ENCODE results near the gene GALM. TPM values are rescaled to one million over a fixed set of nuclear protein-coding genes. Genes with fewer than 3 reads are reported as not detected.

GALM gene
- total RNA-seq = 51.0 and 54.2 TPM in 2 replicates

- intact Hi-C loops (cut with micrococcal nuclease) = loop anchor here (2.0 to 5.0 kb wide), 3 partner anchors 36 to 589 kb away; partner anchors contain the start of genes CYP1B1 and SRSF7
Observed at GRCh38 chr2:38665854-38666555, at the start of gene GALM. Gene GALM, plus strand, starts transcription at chr2:38666114. Its CDS starts 48 bp downstream, at chr2:38666162.

GRCh38 chr2:38617301-38617700 lies 48.6 kb upstream of the GALM start:
- intact Hi-C loops (cut with micrococcal nuclease) = no loop called here

GRCh38 chr2:38619458-38620164 lies 46.3 kb upstream of the GALM start:
- intact Hi-C loops (cut with micrococcal nuclease) = no loop called here

- intact Hi-C loops (cut with micrococcal nuclease) = no loop called here
Observed at GRCh38 chr2:38620282-38620977, 45.5 kb upstream of the GALM start.

GRCh38 chr2:38621018-38621417 lies 44.9 kb upstream of the GALM start:
- intact Hi-C loops (cut with micrococcal nuclease) = no loop called here

GRCh38 chr2:38622210-38622609 lies 43.7 kb upstream of the GALM start:
- intact Hi-C loops (cut with micrococcal nuclease) = no loop called here

- intact Hi-C loops (cut with micrococcal nuclease) = loop anchor here (2.0 kb wide), 2 partner anchors 16 to 36 kb away; no protein-coding TSS in a partner anchor
Observed at GRCh38 chr2:38626326-38627035, 39.4 kb upstream of the GALM start.

GRCh38 chr2:38627391-38627790 lies 38.5 kb upstream of the GALM start:
- intact Hi-C loops (cut with micrococcal nuclease) = loop anchor here (2.0 kb wide), 2 partner anchors 15 to 35 kb away; no protein-coding TSS in a partner anchor

- intact Hi-C loops (cut with micrococcal nuclease) = no loop called here
Observed at GRCh38 chr2:38629684-38630083, 36.2 kb upstream of the GALM start.

GRCh38 chr2:38631976-38632375 lies 33.9 kb upstream of the GALM start:
- intact Hi-C loops (cut with micrococcal nuclease) = no loop called here

GRCh38 chr2:38632980-38633379 lies 32.9 kb upstream of the GALM start:
- intact Hi-C loops (cut with micrococcal nuclease) = no loop called here

GRCh38 chr2:38633895-38634294 lies 32.0 kb upstream of the GALM start:
- intact Hi-C loops (cut with micrococcal nuclease) = loop anchor here (2.0 kb wide), 2 partner anchors 19 to 31 kb away; partner anchors contain the start of gene HNRNPLL

- intact Hi-C loops (cut with micrococcal nuclease) = loop anchor here (2.0 kb wide), 2 partner anchors 18 to 32 kb away; partner anchors contain the start of gene HNRNPLL
Observed at GRCh38 chr2:38634684-38635083, 31.2 kb upstream of the GALM start.

GRCh38 chr2:38635139-38635538 lies 30.8 kb upstream of the GALM start:
- intact Hi-C loops (cut with micrococcal nuclease) = loop anchor here (2.0 kb wide), 2 partner anchors 18 to 32 kb away; partner anchors contain the start of gene HNRNPLL

- intact Hi-C loops (cut with micrococcal nuclease) = no loop called here
Observed at GRCh38 chr2:38636069-38636468, 29.8 kb upstream of the GALM start.

GRCh38 chr2:38642373-38643017 lies 23.4 kb upstream of the GALM start:
- intact Hi-C loops (cut with micrococcal nuclease) = loop anchor here (2.0 kb wide), 1 partner anchor 16 kb away; no protein-coding TSS in a partner anchor

GRCh38 chr2:38643021-38643671 lies 22.8 kb upstream of the GALM start:
- intact Hi-C loops (cut with micrococcal nuclease) = loop anchor here (2.0 kb wide), 1 partner anchor 16 kb away; no protein-coding TSS in a partner anchor

GRCh38 chr2:38643683-38644511 lies 22.0 kb upstream of the GALM start:
- intact Hi-C loops (cut with micrococcal nuclease) = loop anchor here (1.0 to 2.0 kb wide), 2 partner anchors 8 to 17 kb away; no protein-coding TSS in a partner anchor
